Esophagus mucosa (tissue), 1 donor: ENCODE data around the gene STK11. TPM values are rescaled to one million over a fixed set of nuclear protein-coding genes. Genes with fewer than 3 reads are reported as not detected.
A peak's percentile ranks its signal among the peaks of the same experiment; 100 is the strongest.

Source experiments
- ATAC-seq: fragments of 200-7000 bp; cut with Tn5 transposase; one replicate; pipeline ENCODE4 v1.9.1; 2020
- total RNA-seq: library from RNA; stranded (reverse); gene quantifications from one replicate; pipeline ENCODE4 v1.2.4, GENCODE V29; 2023
- donor health status: DM: yes; HTN: yes; CAD: no.

The STK11 gene
- total RNA-seq, 1 donor from 2014 or later: 35.0 TPM

DNA sequence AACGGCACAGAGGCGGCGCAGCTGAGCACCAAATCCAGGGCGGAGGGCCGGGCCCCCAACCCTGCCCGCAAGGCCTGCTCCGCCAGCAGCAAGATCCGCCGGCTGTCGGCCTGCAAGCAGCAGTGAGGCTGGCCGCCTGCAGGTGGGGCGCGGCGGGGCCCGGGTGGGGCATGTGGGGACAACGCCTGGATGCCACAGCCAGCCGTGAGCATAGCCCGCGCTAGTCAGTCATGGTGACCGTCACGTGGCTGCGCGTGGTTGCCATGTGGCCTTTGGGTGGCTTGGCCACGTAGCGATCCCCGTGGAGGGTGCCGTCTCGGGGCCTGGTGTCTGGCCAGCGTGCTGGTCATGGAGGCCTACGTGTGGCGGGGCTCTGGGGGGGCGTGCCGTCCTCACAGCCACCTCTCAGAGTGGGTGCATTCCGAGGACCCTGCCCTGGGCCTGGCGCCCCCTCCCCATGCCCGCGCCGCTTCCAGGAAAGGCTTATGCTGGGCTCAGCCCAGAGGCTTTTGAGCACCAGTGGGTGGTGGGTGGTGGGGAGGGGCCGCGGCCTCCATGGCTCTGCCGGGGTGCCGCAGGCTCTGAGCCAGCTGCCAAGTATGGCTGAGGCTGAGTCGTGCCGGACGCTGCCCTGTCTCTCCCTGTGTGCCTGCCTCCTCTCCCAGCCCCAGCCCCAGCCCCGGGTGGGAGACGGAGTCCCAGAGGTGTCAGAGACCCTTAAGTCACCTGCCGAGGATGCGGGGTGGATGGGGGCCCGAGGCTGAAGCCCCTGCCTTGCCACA is 21.1 kb downstream of the STK11 start:
- ATAC-seq: no peak

GRCh38 chr19:1227304-1228054 is 21.9 kb downstream of the STK11 start:
- no peak for ATAC-seq

GRCh38 chr19:1228161-1228957 is 22.8 kb downstream of the STK11 start:
- ATAC-seq: no peak

DNA sequence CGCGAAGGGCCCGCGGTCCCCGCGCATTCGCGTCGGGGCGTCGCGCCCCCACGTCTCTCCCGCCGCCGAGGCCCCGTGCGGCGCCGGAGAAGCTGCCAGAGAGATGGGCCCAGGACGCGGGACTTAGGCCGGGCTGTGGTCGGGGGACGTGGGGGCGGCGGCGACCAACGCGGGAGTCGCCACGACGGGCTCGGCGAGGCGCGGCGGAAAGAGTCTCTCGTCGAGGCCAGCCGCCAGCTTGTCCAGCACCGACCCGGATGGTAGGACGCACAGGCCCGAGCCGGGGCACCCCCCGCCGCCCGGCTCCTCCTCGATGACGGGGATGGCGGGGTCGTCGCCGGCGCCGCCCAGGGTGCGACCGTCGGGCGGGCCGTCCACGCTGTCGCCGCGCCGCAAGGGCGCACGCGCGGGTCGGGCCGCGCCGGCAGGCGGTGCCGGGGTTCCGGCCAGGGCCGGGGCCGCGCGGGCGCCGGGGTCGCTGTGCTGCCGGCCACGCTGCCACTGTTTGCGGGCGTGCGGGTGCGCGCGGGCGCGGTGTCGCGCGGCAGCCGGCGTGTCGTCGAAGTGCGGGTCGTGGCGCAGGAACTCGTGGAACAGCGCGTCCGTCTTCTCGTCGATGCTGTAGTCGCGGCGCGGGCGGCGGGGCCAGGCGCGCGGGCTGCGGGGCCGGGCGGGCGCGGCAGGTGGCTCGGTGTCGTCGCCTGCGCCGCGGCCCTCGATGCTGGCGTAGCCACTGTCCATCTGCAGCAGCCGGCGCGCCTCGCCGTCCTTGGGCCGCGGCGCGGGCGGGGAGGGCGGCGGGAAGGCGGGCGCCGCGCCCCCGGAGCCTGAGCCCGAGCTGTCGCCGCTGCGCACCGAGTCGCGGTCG is 23.7 kb downstream of the STK11 start:
- no peak for ATAC-seq

DNA sequence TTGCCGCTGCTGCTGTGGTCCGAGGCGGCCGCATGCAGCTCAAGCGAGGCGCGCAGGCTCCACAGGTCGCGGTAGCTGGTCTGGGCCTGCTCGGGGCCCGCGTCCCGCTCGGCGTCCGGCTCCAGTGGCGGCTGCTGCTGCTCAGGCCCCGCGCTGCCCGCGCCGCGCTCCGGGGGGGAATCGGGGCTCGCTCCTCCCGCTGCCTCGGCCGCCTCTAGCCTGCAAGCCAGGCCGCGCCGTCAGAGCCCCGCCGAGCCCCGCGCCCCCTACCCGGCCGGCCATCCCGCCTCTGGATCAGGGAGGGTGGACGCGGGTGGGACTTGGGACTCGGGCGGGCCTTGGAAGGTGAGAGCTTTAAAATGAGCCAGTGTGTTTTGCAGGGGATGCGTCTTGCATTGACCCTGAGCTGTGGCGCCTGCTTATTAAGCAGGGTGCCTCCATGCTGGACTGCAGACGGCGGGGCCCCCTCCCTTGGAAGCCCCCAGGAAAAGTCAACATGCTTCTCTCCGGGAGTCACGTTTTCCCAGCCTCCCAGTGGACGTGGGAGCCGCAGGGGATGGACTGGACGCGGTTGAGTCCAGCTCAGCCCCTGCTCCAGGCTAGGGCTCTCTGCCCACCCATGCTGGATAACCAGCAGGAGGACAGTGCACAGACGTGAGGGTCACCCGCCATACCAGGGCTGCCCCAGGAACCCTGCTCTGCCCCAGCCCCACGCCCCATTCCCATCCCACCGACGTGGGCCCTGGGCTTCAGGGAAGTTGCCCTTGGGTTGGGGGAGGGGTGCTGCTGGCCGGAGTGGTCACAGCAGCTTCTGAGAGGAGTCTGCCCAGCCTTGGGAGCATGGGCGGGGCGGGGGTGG is 24.6 kb downstream of the STK11 start:
- ATAC-seq: no peak

GRCh38 chr19:1230783-1231489 is 25.4 kb downstream of the STK11 start:
- no peak for ATAC-seq

- peak; percentile 21 for ATAC-seq
These were observed 26.4 kb downstream of the STK11 start for GRCh38 chr19:1231729-1232637.

- peak; percentile 2 for ATAC-seq
These were observed 27.1 kb downstream of the STK11 start for GRCh38 chr19:1232652-1233072.

DNA sequence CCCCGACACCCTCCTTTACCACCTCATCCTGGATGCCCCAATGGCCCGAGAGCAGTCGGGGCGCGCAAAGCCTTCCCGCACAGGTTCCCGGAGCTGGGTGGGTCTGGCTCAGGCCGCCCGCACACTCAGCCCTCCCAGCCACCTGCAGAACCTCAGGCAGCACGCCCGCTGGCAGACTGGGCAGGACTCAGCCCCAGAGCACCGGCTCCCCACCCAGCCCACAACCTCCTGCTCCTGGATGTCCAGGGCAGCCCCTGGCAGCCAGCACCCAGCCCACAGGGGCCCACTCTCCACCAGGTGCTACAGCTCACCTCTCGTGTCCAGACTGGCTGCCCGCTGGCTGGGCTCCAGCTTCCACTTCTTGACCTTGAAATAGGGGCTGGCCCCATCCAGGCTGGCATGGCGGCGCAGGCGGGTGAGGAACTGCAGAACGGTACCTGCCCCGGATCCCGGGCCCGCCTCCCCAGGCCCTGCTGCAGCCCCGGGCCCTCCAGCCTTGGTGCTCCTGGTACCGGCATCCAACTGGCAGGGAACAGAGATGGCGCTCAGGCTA is 27.6 kb downstream of the STK11 start:
- no peak for ATAC-seq

GRCh38 chr19:1234051-1234954 is 28.7 kb downstream of the STK11 start:
- no peak for ATAC-seq

GRCh38 chr19:1234955-1235380 is 29.4 kb downstream of the STK11 start:
- no peak for ATAC-seq

DNA sequence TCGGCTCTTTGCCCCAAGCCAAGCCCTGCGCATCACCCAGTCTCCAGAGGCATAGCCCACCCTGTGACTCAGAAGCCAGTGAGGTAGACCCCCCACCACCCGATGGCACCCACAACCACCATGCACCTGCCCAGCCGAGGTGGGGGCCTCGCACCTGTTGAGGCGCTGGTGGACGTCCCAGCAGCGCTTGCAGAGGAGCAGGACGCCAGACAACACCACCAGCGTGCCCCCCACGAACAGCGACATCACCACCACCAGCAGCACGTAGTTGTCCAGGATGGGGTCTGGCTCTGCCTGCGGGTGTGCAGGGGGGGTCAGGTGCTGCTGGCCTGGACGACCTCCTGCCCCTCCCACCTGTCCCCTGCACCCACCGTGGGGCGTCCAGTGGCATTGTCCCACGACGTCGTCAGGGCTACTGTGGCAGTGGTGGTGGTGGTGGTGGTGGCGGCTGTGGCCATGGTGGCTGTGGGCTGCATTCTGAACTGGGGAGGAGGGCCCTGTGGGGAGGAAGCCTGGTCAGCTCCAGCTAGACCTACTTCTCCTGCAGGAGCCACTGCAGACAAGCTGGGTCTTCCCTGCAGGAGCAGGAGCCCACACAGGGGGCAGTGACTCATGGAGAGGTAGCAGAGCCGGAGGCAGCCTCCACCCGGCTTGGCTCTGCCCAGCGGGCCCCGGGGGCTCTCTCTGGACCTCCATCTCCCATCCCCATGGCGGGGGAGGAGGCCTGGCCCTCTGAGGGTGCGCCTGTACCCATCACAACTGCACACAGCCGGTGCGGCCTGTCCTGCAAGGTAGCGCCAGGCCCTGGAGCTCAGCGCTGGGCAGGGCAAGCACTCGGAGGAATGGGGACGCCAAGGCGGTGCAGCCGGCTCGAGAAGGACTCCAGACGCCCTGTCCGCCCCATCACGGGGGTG is 30.3 kb downstream of the STK11 start:
- ATAC-seq: peak; percentile 37

- no peak for ATAC-seq
These were observed 31.0 kb downstream of the STK11 start for GRCh38 chr19:1236576-1236975.

DNA sequence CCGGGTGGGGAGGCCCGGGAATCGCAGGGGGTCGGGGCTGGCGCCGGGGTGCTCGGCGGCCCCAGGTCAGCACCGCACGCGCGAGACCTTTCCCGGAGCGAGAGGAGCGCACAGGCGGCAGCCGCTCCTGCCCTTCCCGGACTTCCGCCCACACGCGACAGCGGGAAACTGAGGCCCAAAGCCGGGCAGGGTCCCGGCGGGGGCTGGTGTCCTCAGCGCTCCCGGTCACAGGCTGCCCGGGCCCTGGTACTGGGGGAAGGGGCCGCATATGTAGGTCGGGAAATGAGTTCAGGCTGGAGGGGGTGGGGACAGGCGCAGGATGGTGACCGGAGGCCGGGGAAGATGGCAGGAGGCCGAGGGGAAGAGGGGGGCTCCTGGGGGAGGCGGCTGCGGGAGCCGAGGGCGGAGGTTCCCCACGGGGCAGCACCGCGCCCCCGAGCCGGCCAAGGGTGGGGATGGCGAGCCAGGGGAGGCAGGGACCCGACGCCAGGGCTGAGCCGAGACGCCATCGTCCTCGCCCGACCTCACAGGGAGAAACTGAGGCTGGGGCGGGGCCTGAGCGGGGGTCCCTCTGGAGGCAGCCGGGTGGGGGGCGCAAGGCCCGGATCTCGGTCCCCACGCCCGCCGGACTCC is 31.6 kb downstream of the STK11 start:
- ATAC-seq: no peak

- ATAC-seq: no peak
These were observed 32.3 kb downstream of the STK11 start, which contains the start of gene CBARP for GRCh38 chr19:1237754-1238368. Gene CBARP (minus strand): TSS chr19:1238005. CDS start chr19:1236100, 1,905 bp downstream.
